GM20000 (cell line): ENCODE measurements around the gene SYTL3.

Experiments
- DNase-seq: peaks from one replicate; pipeline ENCODE4 v3.0.0; 2012; ENCODE audit warnings: low spot score
- TF ChIP-seq, protein P1 (sequence below): IDR thresholded peaks from 2 replicates; pipeline ENCODE4 v1.5.1; 2012; ENCODE audit warnings: mild to moderate bottlenecking, control low read depth; ENCODE audit errors: extremely low read depth, missing control alignments

Gene SYTL3

DNA sequence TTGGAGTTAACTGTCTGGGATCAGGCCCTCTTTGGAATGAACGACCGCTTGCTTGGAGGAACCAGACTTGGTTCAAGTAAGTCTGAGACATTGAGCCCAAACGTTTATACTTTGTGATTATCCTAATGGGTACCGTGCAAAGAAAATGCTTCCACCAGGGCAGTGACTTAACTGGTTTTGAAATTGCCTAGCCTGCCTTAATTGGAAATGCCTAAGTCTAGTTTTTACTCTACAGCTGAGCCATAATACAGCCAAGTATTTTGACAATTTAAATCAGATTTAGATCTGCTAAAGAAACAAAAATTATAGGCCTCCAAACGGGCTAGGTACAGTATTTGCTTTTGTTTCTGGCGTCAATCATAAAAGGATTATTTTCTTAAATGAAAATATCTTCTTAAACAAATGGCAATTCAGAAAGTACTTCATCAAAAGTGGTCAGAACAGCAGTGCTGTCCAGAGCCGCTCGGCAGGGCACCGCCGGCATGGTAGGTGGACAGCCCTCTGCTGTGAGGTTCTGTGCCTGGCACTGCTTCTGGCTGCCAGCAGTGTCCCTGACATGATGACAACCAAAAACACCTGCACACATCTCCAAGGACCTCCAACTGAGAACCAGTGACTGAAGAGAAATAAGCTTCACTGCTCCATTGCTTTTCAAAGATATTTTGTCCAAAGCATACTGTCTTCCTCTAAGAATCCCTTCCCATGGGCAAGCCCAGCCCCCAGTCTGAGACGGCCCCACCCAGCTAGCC, 113.8 kb downstream of the SYTL3 start:
- TF ChIP-seq, protein P1, sequence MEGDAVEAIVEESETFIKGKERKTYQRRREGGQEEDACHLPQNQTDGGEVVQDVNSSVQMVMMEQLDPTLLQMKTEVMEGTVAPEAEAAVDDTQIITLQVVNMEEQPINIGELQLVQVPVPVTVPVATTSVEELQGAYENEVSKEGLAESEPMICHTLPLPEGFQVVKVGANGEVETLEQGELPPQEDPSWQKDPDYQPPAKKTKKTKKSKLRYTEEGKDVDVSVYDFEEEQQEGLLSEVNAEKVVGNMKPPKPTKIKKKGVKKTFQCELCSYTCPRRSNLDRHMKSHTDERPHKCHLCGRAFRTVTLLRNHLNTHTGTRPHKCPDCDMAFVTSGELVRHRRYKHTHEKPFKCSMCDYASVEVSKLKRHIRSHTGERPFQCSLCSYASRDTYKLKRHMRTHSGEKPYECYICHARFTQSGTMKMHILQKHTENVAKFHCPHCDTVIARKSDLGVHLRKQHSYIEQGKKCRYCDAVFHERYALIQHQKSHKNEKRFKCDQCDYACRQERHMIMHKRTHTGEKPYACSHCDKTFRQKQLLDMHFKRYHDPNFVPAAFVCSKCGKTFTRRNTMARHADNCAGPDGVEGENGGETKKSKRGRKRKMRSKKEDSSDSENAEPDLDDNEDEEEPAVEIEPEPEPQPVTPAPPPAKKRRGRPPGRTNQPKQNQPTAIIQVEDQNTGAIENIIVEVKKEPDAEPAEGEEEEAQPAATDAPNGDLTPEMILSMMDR: no peak
- DNase-seq: no peak

DNA sequence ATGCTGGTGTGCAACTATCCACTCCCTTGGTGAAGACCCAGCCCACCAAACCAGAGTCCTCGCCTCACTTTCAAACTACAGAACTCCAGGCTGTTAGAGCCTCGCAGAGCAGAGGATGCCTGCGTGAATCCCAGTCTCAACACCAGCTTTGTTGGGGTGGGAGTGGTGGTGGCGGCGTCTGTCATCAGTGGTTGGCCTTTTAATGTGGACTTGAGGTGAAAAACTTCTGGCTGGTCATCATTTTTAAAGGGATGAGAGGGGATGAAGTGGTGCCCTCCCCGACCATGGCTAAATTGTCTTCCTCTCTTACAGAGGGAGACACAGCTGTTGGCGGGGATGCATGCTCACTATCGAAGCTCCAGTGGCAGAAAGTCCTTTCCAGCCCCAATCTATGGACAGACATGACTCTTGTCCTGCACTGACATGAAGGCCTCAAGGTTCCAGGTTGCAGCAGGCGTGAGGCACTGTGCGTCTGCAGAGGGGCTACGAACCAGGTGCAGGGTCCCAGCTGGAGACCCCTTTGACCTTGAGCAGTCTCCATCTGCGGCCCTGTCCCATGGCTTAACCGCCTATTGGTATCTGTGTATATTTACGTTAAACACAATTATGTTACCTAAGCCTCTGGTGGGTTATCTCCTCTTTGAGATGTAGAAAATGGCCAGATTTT, 114.5 kb downstream of the SYTL3 start:
- TF ChIP-seq, protein P1: no peak
- DNase-seq: no peak

DNA sequence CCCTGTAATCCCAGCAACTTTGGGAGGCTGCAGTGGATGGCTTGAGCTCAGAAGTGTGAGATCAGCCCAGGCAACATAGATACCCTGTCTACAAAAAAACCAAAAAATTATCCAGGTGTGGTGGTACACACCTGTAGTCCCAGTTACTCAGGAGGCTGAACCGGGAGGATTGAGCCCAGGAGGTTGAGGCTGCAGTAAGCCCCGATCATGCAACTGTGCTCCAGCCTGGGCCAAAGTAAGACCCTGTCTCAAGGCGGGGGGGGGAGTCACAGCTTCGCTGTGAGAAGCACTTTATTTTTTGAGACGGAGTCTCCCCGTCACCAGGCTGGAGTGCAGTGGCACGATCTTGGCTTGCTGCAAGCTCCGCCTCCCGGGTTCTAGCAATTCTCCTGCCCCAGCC, 115.1 kb downstream of the SYTL3 start:
- DNase-seq: no peak
- TF ChIP-seq, protein P1: no peak

DNA sequence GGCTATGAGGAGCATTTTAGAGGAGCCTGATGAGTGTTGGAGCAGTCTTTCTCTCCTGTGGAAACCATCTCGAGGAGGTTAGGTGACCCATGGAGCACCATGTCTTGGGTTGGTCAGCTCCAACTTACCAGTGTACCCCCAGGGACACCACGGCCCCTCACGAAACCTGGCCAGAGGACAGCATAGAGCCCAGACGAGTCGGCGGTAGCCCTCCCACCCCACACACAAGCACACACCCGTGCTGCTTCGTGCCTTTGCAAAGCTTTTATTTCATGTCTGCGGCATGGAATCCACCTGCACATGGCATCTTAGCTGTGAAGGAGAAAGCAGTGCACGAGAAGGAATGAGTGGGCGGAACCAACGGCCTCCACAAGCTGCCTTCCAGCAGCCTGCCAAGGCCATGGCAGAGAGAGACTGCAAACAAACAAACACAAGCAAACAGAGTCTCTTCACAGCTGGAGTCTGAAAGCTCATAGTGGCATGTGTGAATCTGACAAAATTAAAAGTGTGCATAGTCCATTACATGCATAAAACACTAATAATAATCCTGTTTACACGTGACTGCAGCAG, 115.7 kb downstream of the SYTL3 start:
- TF ChIP-seq, protein P1: no peak
- DNase-seq: no peak

DNA sequence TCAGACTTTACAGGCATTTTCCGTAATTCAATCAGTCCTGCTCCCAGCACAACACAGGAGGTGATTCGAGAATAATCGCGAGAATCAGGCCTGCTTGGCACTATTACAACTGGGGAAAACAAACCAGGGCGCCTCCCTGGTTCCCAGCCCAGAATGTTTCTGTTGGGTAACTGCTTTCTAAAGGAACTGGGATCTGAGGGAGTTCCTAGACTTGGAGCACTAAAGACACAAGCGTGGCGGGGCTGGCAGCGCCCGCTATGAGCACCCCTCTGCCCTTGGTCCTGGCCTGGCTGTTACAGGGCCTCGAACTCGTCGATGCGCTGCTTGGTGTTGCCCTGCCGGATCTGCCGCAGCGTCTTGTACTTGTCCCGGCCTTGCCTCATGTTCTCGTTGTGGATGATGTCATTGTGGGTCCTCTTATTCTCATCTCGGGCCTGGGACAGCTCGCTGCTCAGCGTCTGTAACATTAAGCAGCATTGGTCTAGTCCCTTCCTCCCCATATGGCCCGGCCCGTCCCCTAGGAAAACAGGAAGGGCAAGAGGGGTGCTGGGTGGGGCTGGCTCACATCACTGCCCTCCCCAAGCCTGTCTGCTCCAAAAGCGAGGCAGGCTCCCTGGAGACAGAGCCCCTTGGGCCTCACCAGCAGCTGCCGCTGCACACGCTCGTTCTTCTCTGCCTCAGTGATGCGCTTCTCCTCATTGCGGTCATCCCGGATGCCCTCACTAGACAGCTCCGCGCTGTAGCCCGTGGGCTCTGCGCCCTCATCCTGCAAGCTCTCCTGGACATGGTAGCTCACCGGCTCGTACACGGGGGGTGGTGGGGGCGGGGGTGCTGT, 117.0 kb downstream of the SYTL3 start:
- no peak for DNase-seq

DNA sequence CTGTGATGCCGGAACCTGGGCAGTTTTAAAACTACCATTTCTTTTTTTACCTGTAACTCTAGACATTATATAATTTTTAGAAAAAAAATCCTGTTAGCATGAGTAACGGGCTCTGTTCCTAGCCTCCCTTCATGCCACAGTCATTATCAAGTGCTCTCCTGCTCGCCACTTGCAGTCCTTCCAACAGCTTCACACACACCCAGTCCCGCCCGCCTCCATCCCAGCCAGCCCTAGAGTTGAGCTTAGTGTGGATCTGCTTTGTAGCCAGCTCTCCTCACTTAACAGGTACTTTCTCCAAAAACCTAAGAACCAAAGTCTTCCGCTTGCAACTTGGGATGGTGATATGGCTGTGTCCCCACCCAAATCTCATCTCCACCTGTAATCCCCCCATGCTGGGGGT, 117.9 kb downstream of the SYTL3 start:
- no peak for DNase-seq
- TF ChIP-seq, protein P1: no peak

More for the DNA sequence above, 117.0 kb downstream of the SYTL3 start:
- TF ChIP-seq, protein P1: no peak
